ENCODE data around the gene FAM241A.

- TF ChIP-seq POLR2A (IDR thresholded peaks at IDR 0.05; ENCODE audit: low read length) (peak; percentile 0), GATA1 (IDR thresholded peaks at IDR 0.05; ENCODE audit: low read depth, low read length) (no peak)
Observed at GRCh38 chr4:112145790-112146501, 692 bp downstream of the FAM241A start.
